Peyer's patch (tissue), 4 donors: ENCODE data around the gene ANTXR1.

Experiments
- POLR2A ChIP-seq, 2 donors: fragments of 450-650 bp; IDR thresholded peaks; one replicate each; pipeline ENCODE4 v1.5.1; 2017; ENCODE audit warnings: antibody characterized with exemption in 2 of 2, mild to moderate bottlenecking in 2 of 2, moderate library complexity in 2 of 2
- TF ChIP-seq, protein P1 (sequence below), 6 experiments: fragments of 450-650 bp in 4 of 6; fragments of 200-600 bp in 2 of 6; sonication (generic) in 1 of 6; IDR thresholded peaks; one replicate each; pipeline ENCODE4 v1.5.1; 2017 to 2019; ENCODE audit warnings: antibody characterized with exemption in 6 of 6, mild to moderate bottlenecking in 3 of 6, moderate library complexity in 1 of 6

DNA sequence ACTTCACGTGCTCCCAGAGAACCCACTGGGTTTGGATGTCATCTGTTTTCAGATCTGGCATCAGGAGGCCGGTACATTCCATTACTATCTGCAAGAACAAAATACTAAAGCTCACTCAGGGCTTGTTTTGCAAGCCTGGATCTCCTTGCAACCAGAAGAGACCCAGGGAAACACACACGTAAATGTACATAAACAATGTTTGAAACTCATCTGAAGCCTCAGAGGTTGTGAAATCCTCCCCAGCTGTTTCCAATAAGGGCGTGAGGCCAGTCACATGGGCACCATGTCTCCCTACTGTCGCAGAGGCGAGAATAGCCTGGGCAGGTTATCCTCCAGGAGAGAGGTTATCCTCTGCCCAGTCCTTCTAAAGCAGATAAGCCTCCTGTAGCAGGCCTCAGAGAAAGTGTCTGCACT, 187.1 kb downstream of the ANTXR1 start:
- no peak for TF ChIP-seq POLR2A (IDR thresholded peaks at IDR 0.05)
- TF ChIP-seq, protein P1, sequence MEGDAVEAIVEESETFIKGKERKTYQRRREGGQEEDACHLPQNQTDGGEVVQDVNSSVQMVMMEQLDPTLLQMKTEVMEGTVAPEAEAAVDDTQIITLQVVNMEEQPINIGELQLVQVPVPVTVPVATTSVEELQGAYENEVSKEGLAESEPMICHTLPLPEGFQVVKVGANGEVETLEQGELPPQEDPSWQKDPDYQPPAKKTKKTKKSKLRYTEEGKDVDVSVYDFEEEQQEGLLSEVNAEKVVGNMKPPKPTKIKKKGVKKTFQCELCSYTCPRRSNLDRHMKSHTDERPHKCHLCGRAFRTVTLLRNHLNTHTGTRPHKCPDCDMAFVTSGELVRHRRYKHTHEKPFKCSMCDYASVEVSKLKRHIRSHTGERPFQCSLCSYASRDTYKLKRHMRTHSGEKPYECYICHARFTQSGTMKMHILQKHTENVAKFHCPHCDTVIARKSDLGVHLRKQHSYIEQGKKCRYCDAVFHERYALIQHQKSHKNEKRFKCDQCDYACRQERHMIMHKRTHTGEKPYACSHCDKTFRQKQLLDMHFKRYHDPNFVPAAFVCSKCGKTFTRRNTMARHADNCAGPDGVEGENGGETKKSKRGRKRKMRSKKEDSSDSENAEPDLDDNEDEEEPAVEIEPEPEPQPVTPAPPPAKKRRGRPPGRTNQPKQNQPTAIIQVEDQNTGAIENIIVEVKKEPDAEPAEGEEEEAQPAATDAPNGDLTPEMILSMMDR (IDR thresholded peaks at IDR 0.05) = no peak
